Esophagus (tissue), 2 donors: ENCODE results near the gene DEFB108B. TPM values are rescaled to one million over a fixed set of nuclear protein-coding genes. Genes with fewer than 3 reads are reported as not detected.
"Not testable (repeated sequence)": the region's sequence is repeated elsewhere in the genome, so short reads cannot be mapped to it uniquely, and the experiment has no call there.

Source experiments
- H3K27ac ChIP-seq, 2 donors: one replicate each; pipeline ENCODE4 v1.5.1; 2013; ENCODE audit warnings: low read depth in 2 of 2, mild to moderate bottlenecking in 2 of 2, inconsistent platforms in 1 of 2, low read length in 1 of 2, moderate library complexity in 1 of 2
- H3K27me3 ChIP-seq, 2 donors: one replicate each; pipeline ENCODE4 v1.6.1; 2013; ENCODE audit warnings: low read length in 2 of 2, control low read depth in 1 of 2, mild to moderate bottlenecking in 1 of 2; ENCODE audit not compliant: insufficient read depth in 2 of 2, control insufficient read depth in 1 of 2
- H3K36me3 ChIP-seq, 2 donors: one replicate each; pipeline ENCODE4 v1.6.1; 2013; ENCODE audit warnings: low read length in 1 of 2; ENCODE audit not compliant: control insufficient read depth in 2 of 2, insufficient read depth in 2 of 2
- H3K4me1 ChIP-seq, 2 donors: one replicate each; pipeline ENCODE4 v1.6.1; 2013; ENCODE audit warnings: low read length in 1 of 2; ENCODE audit not compliant: control insufficient read depth in 2 of 2, insufficient read depth in 2 of 2
- H3K4me3 ChIP-seq, 2 donors: one replicate each; pipeline ENCODE4 v1.5.1; 2013; ENCODE audit warnings: low read length in 2 of 2, mild to moderate bottlenecking in 2 of 2, low read depth in 1 of 2, moderate library complexity in 1 of 2
- H3K9me3 ChIP-seq, 2 donors: one replicate each; pipeline ENCODE4 v1.6.1; 2013; ENCODE audit warnings: mild to moderate bottlenecking in 2 of 2, low read depth in 1 of 2, low read length in 1 of 2, moderate library complexity in 1 of 2; ENCODE audit not compliant: control insufficient read depth in 2 of 2, insufficient read depth in 1 of 2
- WGBS, 2 donors: extraction: QIAGEN DNeasy Blood & Tissue Kit; methylation state at CpG; one replicate each; pipeline ENCODE4 v1.1.7; 2013; 5-methylcytosine and 5-hydroxymethylcytosine counted together
- polyA plus RNA-seq, 2 donors: library from polyadenylated mRNA; stranded (reverse); fragments of 200-250 nt; gene quantifications; one replicate each; pipeline ENCODE4 v1.2.3, GENCODE V29; 2013
- donor health status: healthy with polysubstance abuse.
- donor health status: Bipolar disorder and iron deficiency.

Gene DEFB108B
- polyA plus RNA-seq, 2 donors, result not detected

DNA sequence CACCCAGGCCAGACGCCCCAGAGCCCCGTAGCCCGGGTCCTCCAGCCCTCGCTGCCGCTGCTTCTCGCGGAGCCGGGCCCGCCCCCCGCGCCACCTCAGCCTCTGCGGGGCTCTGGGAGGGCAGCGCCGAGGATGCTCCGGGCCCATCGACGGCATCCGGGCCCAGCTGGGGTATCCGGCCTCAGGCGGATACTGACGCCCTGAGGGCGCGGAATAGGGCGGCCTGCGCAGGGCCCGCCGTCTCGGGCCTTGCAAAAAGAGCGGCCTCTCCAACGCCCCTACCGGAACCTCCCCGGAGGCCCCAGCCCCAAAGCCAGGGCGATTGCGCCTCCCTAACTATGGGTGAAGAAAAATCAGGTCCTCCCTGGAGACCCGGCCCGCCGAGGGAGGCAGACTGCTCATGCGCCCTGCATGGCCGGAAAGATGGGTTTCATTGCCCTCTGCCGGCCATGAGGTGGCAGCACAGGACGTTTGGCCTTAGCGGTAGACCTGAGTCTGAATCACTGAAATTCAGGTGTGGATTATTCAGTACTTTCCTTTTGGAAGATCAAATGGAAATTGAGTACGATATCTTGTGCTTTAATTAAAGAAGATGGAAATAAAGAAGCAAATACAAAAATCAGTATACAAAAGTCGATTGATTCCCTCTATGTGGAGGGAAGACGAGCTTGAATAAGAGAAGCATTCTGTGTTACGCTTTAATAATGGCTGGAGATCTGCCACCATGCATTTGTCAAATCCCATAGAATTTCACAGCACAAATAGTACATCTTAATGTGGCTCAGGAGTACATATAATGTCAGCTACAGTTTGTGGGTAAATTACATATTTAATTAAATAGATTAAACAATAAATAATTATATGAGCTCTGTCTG is 19.3 kb upstream of the DEFB108B start:
- not testable (repeated sequence) for H3K4me1 ChIP-seq, H3K9me3 ChIP-seq, H3K27me3 ChIP-seq, H3K36me3 ChIP-seq
- Histone ChIP-seq H3K4me3 (peak overlapping the region; percentile 53 to 65), H3K27ac (peak overlapping the region in 1 of 2 donors; percentile 13)
- 2 to 3% methylated on average over 41 to 46 of the region's 46 CpGs for WGBS, 2 donors

DNA sequence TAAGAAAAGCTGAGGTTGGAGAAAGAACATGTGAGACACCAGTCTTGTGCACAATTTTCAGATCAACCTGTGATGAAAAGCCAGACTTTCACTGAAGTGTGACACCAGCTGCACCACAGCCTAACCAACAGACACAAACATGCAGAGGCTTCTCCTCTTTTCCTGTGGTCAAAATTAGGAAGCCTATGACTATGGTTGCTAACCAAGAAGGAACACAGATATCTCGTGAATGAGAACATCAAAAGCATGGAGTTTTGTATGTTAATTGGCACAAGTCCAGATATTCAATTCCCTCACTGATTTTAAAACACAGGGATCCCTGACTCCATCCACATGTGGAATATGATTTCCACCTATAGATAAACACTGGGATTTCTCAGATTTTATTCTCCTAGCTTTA is 11.5 kb upstream of the DEFB108B start:
- H3K27me3 ChIP-seq, H3K36me3 ChIP-seq, H3K4me3 ChIP-seq, H3K9me3 ChIP-seq, H3K27ac ChIP-seq, H3K4me1 ChIP-seq: not testable (repeated sequence)
- whole genome bisulfite sequencing, 2 donors, result 17 to 19% methylated on average over 1 of the region's 1 CpG

DNA sequence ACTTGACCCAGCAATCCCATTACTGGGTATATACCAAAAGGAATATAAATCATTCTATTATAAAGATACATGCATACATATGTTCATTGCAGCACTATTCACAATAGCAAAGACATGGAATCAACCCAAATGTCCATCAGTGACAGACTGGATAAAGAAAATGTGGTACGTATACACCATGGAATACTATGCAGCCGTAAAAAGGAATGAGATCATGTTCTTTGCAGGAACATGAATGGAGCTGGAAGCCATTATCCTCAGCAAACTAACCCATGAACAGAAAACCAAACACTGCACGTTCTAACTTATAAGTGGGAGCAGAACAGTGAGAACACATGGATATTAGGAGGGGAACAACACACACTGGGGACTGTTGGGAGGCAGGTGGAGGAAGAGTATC is 3.8 kb upstream of the DEFB108B start:
- H3K4me1 ChIP-seq, H3K27ac ChIP-seq, H3K27me3 ChIP-seq, H3K4me3 ChIP-seq, H3K9me3 ChIP-seq, H3K36me3 ChIP-seq: not testable (repeated sequence)
- 93 to 95% methylated on average over 3 of the region's 3 CpGs for WGBS, 2 donors

DNA sequence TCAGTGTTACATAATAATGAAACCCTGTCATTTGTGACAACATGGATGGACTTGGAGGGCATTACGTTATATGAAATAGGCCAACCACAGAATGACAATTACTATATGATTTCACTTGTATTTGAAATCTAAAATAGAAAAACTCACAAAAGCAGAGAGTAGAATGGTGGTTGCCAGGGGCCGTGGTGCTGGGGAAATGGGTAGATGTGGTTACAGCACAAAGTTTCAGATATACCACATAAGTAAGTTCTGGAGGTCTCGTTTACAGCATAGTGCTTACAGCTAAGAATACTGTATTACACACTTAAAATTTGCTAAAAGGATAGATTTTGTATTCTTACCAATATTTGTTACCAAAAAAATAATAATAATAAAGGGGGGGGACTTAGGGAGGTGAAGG is 3.3 kb upstream of the DEFB108B start:
- H3K36me3 ChIP-seq, H3K4me1 ChIP-seq: not testable (repeated sequence)

DNA sequence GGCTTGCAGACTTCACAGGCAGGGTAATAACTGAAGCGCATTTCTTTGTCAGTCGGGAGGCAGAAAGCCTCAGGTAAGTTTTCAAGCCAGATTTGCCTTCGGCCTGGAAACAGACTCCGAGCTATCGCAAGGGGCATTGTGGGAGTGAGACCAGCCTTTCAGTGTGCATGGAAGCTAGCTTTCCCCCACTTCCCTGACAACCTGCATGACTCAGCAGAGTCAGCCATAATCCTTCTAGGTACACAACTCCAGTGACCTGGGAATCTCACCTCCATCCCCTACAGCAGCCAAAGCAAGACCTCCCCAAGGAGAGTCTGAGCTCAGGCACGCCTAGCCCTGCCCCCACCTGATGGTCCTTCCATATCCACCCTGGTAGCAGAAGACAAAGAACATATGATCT is 9.7 kb downstream of the DEFB108B start:
- WGBS, 2 donors, result 54 to 70% methylated on average over 6 of the region's 6 CpGs
- not testable (repeated sequence) for H3K4me3 ChIP-seq, H3K36me3 ChIP-seq, H3K4me1 ChIP-seq, H3K9me3 ChIP-seq, H3K27me3 ChIP-seq
- H3K27ac ChIP-seq, result peak overlapping the region; percentile 34 to 59

More for the DNA sequence above, 3.3 kb upstream of the DEFB108B start:
- H3K4me3 ChIP-seq, H3K27ac ChIP-seq, H3K9me3 ChIP-seq, H3K27me3 ChIP-seq: not testable (repeated sequence)
- 80 to 85% methylated on average over 3 of the region's 3 CpGs for WGBS, 2 donors

DNA sequence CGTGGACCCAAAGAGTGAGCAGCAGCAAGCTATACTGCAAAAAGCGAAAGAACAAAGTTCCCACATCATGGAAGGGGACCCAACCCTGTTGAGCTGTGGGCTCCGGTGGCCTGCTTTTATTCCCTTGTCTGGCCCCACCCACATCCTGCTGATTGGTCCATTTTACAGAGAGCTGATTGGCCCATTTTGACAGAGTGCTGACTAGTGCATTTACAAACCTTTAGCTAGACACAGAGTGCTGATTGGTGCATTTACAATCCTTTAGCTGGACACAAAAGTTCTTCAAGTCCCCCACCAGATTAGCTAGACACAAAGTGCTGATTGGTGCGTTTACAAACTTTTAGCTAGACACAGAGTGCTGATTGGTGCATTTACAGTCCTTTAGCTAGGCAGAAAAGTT is 10.4 kb downstream of the DEFB108B start:
- H3K4me1 ChIP-seq, H3K27me3 ChIP-seq, H3K27ac ChIP-seq, H3K36me3 ChIP-seq, H3K4me3 ChIP-seq, H3K9me3 ChIP-seq: not testable (repeated sequence)
- 89 to 90% methylated on average over 4 of the region's 4 CpGs for WGBS, 2 donors

DNA sequence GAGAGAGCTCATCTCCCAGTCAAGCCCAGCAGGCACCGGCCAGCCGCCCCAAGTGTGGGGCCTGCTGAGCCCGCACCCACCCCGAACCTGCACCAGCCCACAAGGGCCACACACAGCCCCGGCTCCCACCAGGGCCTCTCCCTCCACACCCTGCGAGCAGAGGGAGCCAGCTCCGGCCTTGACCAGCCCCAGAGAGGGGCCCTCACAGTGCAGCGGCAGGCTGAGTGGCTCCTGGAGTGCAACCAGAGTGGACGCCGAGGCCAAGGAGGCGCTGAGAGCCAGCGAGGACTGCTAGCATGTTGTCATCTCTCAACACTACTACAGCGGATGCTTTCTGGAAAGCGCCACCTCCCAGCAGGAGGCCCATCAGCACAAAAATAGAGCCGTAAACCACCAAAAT is 10.9 kb downstream of the DEFB108B start:
- no peaks in the 10 kb centered on the region for H3K36me3 ChIP-seq
- no peaks in the 10 kb centered on the region for H3K9me3 ChIP-seq
- H3K4me3 ChIP-seq, result no peak overlapping the region
- WGBS, 2 donors, result 81 to 86% methylated on average over 14 to 15 of the region's 15 CpGs
- H3K4me1 ChIP-seq, result no peaks in the 10 kb centered on the region
- H3K27ac ChIP-seq, result no peak overlapping the region
- no peaks in the 10 kb centered on the region for H3K27me3 ChIP-seq

DNA sequence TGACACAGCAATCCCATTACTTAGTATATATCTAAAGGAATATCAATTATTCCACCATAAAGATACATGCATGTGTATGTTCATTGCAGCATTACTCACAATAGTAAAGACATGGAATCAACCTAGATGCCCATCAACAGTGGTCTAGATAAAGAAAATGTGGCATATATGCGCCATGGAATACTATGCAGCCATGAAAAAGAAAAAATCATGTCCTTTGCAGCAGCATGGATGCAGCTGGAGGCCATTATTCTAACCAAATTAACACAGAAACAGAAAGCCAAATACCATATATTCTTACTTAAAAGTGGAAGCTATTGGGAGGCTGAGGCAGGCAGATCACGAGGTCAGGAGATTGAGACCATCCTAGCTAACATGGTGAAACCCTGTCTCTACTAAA is 20.9 kb downstream of the DEFB108B start:
- 95 to 97% methylated on average over 2 of the region's 2 CpGs for WGBS, 2 donors
- not testable (repeated sequence) for H3K36me3 ChIP-seq, H3K4me1 ChIP-seq, H3K27ac ChIP-seq, H3K4me3 ChIP-seq, H3K27me3 ChIP-seq, H3K9me3 ChIP-seq

DNA sequence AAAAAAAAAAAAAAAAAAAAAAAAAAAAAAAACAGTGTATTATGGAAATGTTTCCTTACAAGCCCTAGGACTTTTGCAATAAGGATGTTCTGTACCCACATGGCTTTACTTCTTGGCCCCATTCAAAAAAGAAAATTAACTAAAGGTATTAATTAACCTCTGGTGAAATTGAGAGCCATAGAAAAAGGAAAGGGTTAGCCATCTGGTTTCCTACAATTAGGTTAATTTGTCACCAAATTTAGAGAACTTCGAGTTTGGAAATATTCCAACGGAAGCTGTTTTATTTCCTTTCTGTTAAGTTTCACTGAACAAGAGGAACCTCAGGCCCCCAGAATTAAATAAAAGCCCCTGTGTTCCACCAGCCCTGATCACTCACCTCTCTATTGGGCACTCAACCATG is 22.9 kb downstream of the DEFB108B start:
- 56 to 66% methylated on average over 2 of the region's 2 CpGs for WGBS, 2 donors

DNA sequence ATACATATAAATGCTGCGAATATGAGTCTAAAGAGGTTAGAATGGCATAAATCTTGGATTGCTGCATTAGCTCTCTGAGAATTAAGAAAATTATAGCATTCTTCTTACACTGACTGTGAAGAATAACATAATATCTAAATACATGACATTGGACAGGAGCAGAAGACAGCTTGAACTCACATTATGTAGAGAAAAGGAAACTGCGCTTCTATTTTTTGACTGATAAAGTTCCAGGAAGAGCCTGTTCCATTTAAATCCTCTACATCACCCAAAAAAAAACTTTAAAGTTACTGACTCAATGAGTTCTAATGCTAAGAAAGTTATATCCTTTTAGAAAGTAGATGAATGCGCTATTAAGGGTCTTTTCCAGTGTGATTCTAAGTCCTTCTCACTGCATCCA is 27.8 kb downstream of the DEFB108B start:
- not testable (repeated sequence) for H3K27me3 ChIP-seq, H3K36me3 ChIP-seq, H3K9me3 ChIP-seq, H3K4me1 ChIP-seq, H3K27ac ChIP-seq, H3K4me3 ChIP-seq
- 95 to 98% methylated on average over 3 of the region's 3 CpGs for WGBS, 2 donors

More for the DNA sequence above, 22.9 kb downstream of the DEFB108B start:
- not testable (repeated sequence) for H3K36me3 ChIP-seq, H3K4me3 ChIP-seq, H3K27me3 ChIP-seq, H3K27ac ChIP-seq, H3K4me1 ChIP-seq, H3K9me3 ChIP-seq
